SK-N-SH treated with all-trans-retinoic acid at 6 μM for 48 hours (cell line): ENCODE data around the gene FIGN.

Experiments
- ATAC-seq: fragments of 200-7000 bp; cut with Tn5 transposase; 3 replicates; pipeline ENCODE4 v1.9.1; 2020; ENCODE audit warnings: mild to moderate bottlenecking, moderate library complexity
- ARNTL ChIP-seq: fragments of 450-650 bp; formaldehyde crosslinking; IDR thresholded peaks from 2 replicates; pipeline ENCODE4 v1.5.0; 2020; ENCODE audit warnings: low read depth, mild to moderate bottlenecking, moderate library complexity, borderline replicate concordance
- BACH2 ChIP-seq: fragments of 250-450 bp; sonication (Bioruptor Pico); IDR thresholded peaks from 2 replicates; pipeline ENCODE4 v1.9.0; 2021; ENCODE audit warnings: mild to moderate bottlenecking, borderline replicate concordance
- CREB5 ChIP-seq: fragments of 250-450 bp; sonication (Bioruptor Pico); IDR thresholded peaks from 2 replicates; pipeline ENCODE4 v1.5.1; 2020; ENCODE audit warnings: low read depth, mild to moderate bottlenecking, moderate library complexity
- CSDC2 ChIP-seq: fragments of 250-450 bp; sonication (Bioruptor Pico); IDR thresholded peaks from 2 replicates; pipeline ENCODE4 v1.5.0; 2020; ENCODE audit warnings: mild to moderate bottlenecking, moderate library complexity
- CSRNP3 ChIP-seq: fragments of 250-450 bp; sonication (Bioruptor Pico); IDR thresholded peaks from 2 replicates; pipeline ENCODE4 v1.5.1; 2021; ENCODE audit warnings: mild to moderate bottlenecking, moderate library complexity
- ESRRG ChIP-seq: fragments of 250-450 bp; sonication (Bioruptor Pico); IDR thresholded peaks from 2 replicates; pipeline ENCODE4 v1.6.1; 2021; ENCODE audit warnings: mild to moderate bottlenecking
- GLIS3 ChIP-seq: fragments of 250-450 bp; sonication (Bioruptor Pico); IDR thresholded peaks from 2 replicates; pipeline ENCODE4 v1.5.0; 2020; ENCODE audit warnings: mild to moderate bottlenecking, moderate library complexity
- ISL1 ChIP-seq: fragments of 250-450 bp; sonication (Bioruptor Pico); IDR thresholded peaks from 2 replicates; pipeline ENCODE4 v2.1.2; 2022; ENCODE audit warnings: mild to moderate bottlenecking, moderate library complexity
- OSR1 ChIP-seq: fragments of 250-450 bp; sonication (Bioruptor Pico); IDR thresholded peaks from 2 replicates; pipeline ENCODE4 v1.8.0; 2022; ENCODE audit warnings: moderate library complexity, mild to moderate bottlenecking, inconsistent platforms
- PATZ1 ChIP-seq: fragments of 250-450 bp; sonication (Bioruptor Pico); IDR thresholded peaks from 2 replicates; pipeline ENCODE4 v1.8.0; 2020; ENCODE audit warnings: mild to moderate bottlenecking, moderate library complexity, borderline replicate concordance
- POU6F1 ChIP-seq: fragments of 250-450 bp; sonication (Bioruptor Pico); IDR thresholded peaks from 2 replicates; pipeline ENCODE4 v1.8.0; 2021; ENCODE audit warnings: low read depth, mild to moderate bottlenecking, moderate library complexity, borderline replicate concordance
- PPARA ChIP-seq: fragments of 250-450 bp; sonication (Bioruptor Pico); IDR thresholded peaks from 2 replicates; pipeline ENCODE4 v1.5.0; 2020; ENCODE audit warnings: mild to moderate bottlenecking, borderline replicate concordance
- RARB ChIP-seq: fragments of 250-450 bp; sonication (Bioruptor Pico); IDR thresholded peaks from 2 replicates; pipeline ENCODE4 v1.8.0; 2021; ENCODE audit warnings: mild to moderate bottlenecking, moderate library complexity
- SNAI2 ChIP-seq: fragments of 250-450 bp; sonication (Bioruptor Pico); IDR thresholded peaks from 2 replicates; pipeline ENCODE4 v1.5.0; 2020; ENCODE audit warnings: mild to moderate bottlenecking, moderate library complexity
- TOX ChIP-seq: fragments of 250-450 bp; sonication (Bioruptor Pico); IDR thresholded peaks from 2 replicates; pipeline ENCODE4 v1.8.0; 2021; ENCODE audit warnings: mild to moderate bottlenecking, moderate library complexity, borderline replicate concordance
- TSHZ2 ChIP-seq: fragments of 250-450 bp; sonication (Bioruptor Pico); IDR thresholded peaks from 2 replicates; pipeline ENCODE4 v1.5.0; 2020; ENCODE audit warnings: mild to moderate bottlenecking, moderate library complexity
- ZC3H10 ChIP-seq: fragments of 250-450 bp; sonication (Bioruptor Pico); IDR thresholded peaks from 2 replicates; pipeline ENCODE4 v1.5.1; 2021; ENCODE audit warnings: mild to moderate bottlenecking, moderate library complexity
- ZFP3 ChIP-seq: fragments of 250-450 bp; sonication (Bioruptor Pico); IDR thresholded peaks from 2 replicates; pipeline ENCODE4 v1.5.0; 2020; ENCODE audit warnings: mild to moderate bottlenecking, moderate library complexity
- ZFP30 ChIP-seq: fragments of 450-650 bp; formaldehyde crosslinking; IDR thresholded peaks from 2 replicates; pipeline ENCODE4 v1.5.0; 2022; ENCODE audit warnings: mild to moderate bottlenecking, moderate library complexity
- ZNF565 ChIP-seq: fragments of 450-650 bp; formaldehyde crosslinking; conservative IDR thresholded peaks from 2 replicates; pipeline ENCODE4 v1.5.0; 2020; ENCODE audit warnings: low read depth, mild to moderate bottlenecking, moderate library complexity
- ZNF70 ChIP-seq: fragments of 450-650 bp; formaldehyde crosslinking; IDR thresholded peaks from 2 replicates; pipeline ENCODE4 v1.5.0; 2020; ENCODE audit warnings: mild to moderate bottlenecking, moderate library complexity
- ZNF8 ChIP-seq: fragments of 450-650 bp; formaldehyde crosslinking; IDR thresholded peaks from 2 replicates; pipeline ENCODE4 v1.5.0; 2020; ENCODE audit warnings: mild to moderate bottlenecking, moderate library complexity

Gene FIGN

GRCh38 chr2:163717515-163717914 is 18.3 kb downstream of the FIGN start:
- no peak for ATAC-seq
- TF ChIP-seq ZNF565 (CRISPR knock-in tag) (no peak), OSR1 (CRISPR knock-in tag) (no peak), POU6F1 (no peak), ZFP30 (CRISPR knock-in tag) (no peak), TSHZ2 (CRISPR knock-in tag) (no peak), ARNTL (no peak), BACH2 (CRISPR knock-in tag) (no peak), SNAI2 (CRISPR knock-in tag) (no peak), RARB (CRISPR knock-in tag) (no peak), PATZ1 (CRISPR knock-in tag) (no peak), ZC3H10 (CRISPR knock-in tag) (no peak), CSDC2 (CRISPR knock-in tag) (no peak), GLIS3 (CRISPR knock-in tag) (no peak), CSRNP3 (CRISPR knock-in tag) (no peak), ESRRG (no peak), ISL1 (CRISPR knock-in tag) (no peak), TOX (no peak), ZNF8 (CRISPR knock-in tag) (no peak), CREB5 (CRISPR knock-in tag) (no peak)

GRCh38 chr2:163716101-163716500 is 19.7 kb downstream of the FIGN start:
- TF ChIP-seq CSRNP3 (CRISPR knock-in tag) (no peak), OSR1 (CRISPR knock-in tag) (no peak)
- no peak for ATAC-seq

- no peak for ATAC-seq
- no peak for TF ChIP-seq ZNF565 (CRISPR knock-in tag)
- TF ChIP-seq RARB (CRISPR knock-in tag): no peak
- TF ChIP-seq ZNF8 (CRISPR knock-in tag): no peak
- TF ChIP-seq ZC3H10 (CRISPR knock-in tag): no peak
- no peak for TF ChIP-seq PPARA (CRISPR knock-in tag)
- TF ChIP-seq ZFP3 (CRISPR knock-in tag): no peak
- TF ChIP-seq PATZ1 (CRISPR knock-in tag): no peak
- TF ChIP-seq POU6F1: no peak
- TF ChIP-seq ISL1 (CRISPR knock-in tag): no peak
- TF ChIP-seq BACH2 (CRISPR knock-in tag): no peak
- no peak for TF ChIP-seq OSR1 (CRISPR knock-in tag)
- no peak for TF ChIP-seq CSRNP3 (CRISPR knock-in tag)
- TF ChIP-seq ZNF70: no peak
- no peak for TF ChIP-seq ESRRG
Measured at GRCh38 chr2:163715668-163716067, 20.1 kb downstream of the FIGN start.
